ENCODE measurements around the gene FTO. TPM values are rescaled to one million over a fixed set of nuclear protein-coding genes. Genes with fewer than 3 reads are reported as not detected.

FTO gene
- total and polyA plus RNA-seq, 2 of the 13 experiments (the other 11 are each of a cell fraction or from before 2014, with no cell fraction given): 41.6 to 55.8 TPM

DNA sequence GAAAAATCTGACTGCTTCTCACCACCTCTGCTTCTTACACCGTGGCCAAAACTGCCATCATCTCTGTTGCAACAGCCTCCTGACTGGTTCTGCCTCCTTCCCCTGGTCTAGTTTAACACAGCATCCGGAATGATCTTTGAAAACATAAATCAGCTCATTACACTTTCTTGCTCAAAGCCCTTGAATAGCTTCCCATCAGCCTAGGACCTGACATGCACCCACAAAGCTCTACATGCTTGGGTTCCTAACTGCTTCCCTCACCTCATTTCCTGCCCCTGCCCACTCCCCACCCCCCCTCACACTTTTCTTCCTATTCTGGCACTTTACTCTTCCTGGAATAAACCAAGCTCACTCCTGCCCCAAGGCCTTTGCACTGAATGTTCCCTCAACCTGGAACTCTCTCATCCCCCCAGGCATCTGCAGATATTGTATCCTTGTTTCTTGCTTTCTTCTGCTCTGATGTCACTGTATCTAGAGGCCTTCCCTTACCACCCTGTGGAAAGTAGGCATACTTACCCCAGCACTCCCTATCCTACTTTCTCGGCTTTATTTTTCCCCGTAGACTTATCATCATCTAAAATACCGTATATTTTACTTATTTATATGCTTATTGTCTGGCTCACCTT is 112.4 kb downstream of the FTO start:
- intact Hi-C loops (cut with micrococcal nuclease; ENCODE audit: unreplicated experiment): no loop called here
- in situ Hi-C loops (cut with HindIII; ENCODE audit: extremely low pct_ligation_motif_present, low pct_unique_long_range_greater_than_20kb): no loop called here
- Histone ChIP-seq H3K27me3 (ENCODE audit: control insufficient read depth in 1 of 2, insufficient read depth in 2 of 2, low read length in 2 of 2) (no peaks in the 10 kb centered on the region), H3K4me3 (replicated peaks in 1 of 3; ENCODE audit: insufficient read depth in 1 of 3, low read depth in 2 of 3, low read length in 3 of 3) (no peak overlapping the region), H3K9me3 (ENCODE audit: low read length) (no peaks in the 10 kb centered on the region), H4K20me1 (ENCODE audit: insufficient read depth, low read length) (no peaks in the 10 kb centered on the region; the same call in 1 of the 2 replicates), H3K79me2 (ENCODE audit: insufficient read depth, low read length) (no peaks in the 10 kb centered on the region), H3K36me3 (replicated peaks in 1 of 2; ENCODE audit: control insufficient read depth in 1 of 2, insufficient read depth in 2 of 2, low read length in 2 of 2) (peaks cover 0 to 11% of the 10 kb centered on the region in 2 experiments; a peak in 3 of 5 replicates), H3K27ac (ENCODE audit: extremely low read length, insufficient read depth, low read length) (no peak overlapping the region), H3K4me2 (ENCODE audit: low read depth, low read length) (no peak overlapping the region), H2AFZ (ENCODE audit: low read length) (no peak overlapping the region), H3K4me1 (ENCODE audit: insufficient read depth, low read length) (peaks cover 9% of the 10 kb centered on the region; the same call in 1 of the 2 replicates), H3K9ac (ENCODE audit: insufficient read depth, low read depth, low read length) (no peak overlapping the region)
- CTCF ChIA-PET (ENCODE audit: low intra/inter-chr PET ratio, low total read pairs): no interaction called here
- no TSS peak for BruUV-seq (replicated peaks)
- DNase-seq (ENCODE audit: low spot score) (no peak), ATAC-seq (no peak), FAIRE-seq (no peak)
- POLR2A ChIA-PET: no interaction called here
- 95% methylated on average over 5 of the region's 5 CpGs for WGBS (ENCODE audit: low lambda C conversion rate)
- no peak for TF ChIP-seq ZBTB7A (CRISPR knock-in tag; IDR thresholded peaks at IDR 0.05)
- TF ChIP-seq, protein P1, sequence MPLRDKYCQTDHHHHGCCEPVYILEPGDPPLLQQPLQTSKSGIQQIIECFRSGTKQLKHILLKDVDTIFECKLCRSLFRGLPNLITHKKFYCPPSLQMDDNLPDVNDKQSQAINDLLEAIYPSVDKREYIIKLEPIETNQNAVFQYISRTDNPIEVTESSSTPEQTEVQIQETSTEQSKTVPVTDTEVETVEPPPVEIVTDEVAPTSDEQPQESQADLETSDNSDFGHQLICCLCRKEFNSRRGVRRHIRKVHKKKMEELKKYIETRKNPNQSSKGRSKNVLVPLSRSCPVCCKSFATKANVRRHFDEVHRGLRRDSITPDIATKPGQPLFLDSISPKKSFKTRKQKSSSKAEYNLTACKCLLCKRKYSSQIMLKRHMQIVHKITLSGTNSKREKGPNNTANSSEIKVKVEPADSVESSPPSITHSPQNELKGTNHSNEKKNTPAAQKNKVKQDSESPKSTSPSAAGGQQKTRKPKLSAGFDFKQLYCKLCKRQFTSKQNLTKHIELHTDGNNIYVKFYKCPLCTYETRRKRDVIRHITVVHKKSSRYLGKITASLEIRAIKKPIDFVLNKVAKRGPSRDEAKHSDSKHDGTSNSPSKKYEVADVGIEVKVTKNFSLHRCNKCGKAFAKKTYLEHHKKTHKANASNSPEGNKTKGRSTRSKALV (CRISPR knock-in tag; IDR thresholded peaks at IDR 0.05): no peak
- TF ChIP-seq ZNF292 (CRISPR knock-in tag; IDR thresholded peaks at IDR 0.05; ENCODE audit: borderline replicate concordance, low read depth): no peak
- no peak for TF ChIP-seq RFX1 (IDR thresholded peaks at IDR 0.05)
- TF ChIP-seq MZF1 (CRISPR knock-in tag; IDR thresholded peaks at IDR 0.05; ENCODE audit: borderline replicate concordance): no peak
- TF ChIP-seq ZNF333 (CRISPR knock-in tag; IDR thresholded peaks at IDR 0.05; ENCODE audit: borderline replicate concordance): no peak
- TF ChIP-seq, protein P2, sequence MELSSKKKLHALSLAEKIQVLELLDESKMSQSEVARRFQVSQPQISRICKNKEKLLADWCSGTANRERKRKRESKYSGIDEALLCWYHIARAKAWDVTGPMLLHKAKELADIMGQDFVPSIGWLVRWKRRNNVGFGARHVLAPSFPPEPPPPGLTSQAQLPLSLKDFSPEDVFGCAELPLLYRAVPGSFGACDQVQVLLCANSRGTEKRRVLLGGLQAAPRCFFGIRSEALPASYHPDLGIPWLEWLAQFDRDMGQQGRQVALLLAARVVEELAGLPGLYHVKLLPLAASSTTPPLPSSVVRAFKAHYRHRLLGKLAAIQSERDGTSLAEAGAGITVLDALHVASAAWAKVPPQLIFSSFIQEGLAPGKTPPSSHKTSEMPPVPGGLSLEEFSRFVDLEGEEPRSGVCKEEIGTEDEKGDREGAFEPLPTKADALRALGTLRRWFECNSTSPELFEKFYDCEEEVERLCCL (CRISPR knock-in tag; IDR thresholded peaks at IDR 0.05; ENCODE audit: borderline replicate concordance): no peak
- TF ChIP-seq, protein P3, sequence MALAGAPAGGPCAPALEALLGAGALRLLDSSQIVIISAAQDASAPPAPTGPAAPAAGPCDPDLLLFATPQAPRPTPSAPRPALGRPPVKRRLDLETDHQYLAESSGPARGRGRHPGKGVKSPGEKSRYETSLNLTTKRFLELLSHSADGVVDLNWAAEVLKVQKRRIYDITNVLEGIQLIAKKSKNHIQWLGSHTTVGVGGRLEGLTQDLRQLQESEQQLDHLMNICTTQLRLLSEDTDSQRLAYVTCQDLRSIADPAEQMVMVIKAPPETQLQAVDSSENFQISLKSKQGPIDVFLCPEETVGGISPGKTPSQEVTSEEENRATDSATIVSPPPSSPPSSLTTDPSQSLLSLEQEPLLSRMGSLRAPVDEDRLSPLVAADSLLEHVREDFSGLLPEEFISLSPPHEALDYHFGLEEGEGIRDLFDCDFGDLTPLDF (CRISPR knock-in tag; IDR thresholded peaks at IDR 0.05): no peak
- no peak for TF ChIP-seq ZNF224 (CRISPR knock-in tag; IDR thresholded peaks at IDR 0.05)
- no peak for TF ChIP-seq ZNF713 (CRISPR knock-in tag; IDR thresholded peaks at IDR 0.05)
- TF ChIP-seq, protein P4, sequence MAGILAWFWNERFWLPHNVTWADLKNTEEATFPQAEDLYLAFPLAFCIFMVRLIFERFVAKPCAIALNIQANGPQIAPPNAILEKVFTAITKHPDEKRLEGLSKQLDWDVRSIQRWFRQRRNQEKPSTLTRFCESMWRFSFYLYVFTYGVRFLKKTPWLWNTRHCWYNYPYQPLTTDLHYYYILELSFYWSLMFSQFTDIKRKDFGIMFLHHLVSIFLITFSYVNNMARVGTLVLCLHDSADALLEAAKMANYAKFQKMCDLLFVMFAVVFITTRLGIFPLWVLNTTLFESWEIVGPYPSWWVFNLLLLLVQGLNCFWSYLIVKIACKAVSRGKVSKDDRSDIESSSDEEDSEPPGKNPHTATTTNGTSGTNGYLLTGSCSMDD (CRISPR knock-in tag; IDR thresholded peaks at IDR 0.05): no peak
- TF ChIP-seq NRL (CRISPR knock-in tag; IDR thresholded peaks at IDR 0.05; ENCODE audit: borderline replicate concordance): no peak
- TF ChIP-seq LRRFIP1 (CRISPR knock-in tag; conservative IDR thresholded peaks at IDR 0.05): no peak
- TF ChIP-seq CENPBD1 (CRISPR knock-in tag; IDR thresholded peaks at IDR 0.05; ENCODE audit: borderline replicate concordance, low read depth): no peak
- no peak for TF ChIP-seq RCOR2 (CRISPR knock-in tag; IDR thresholded peaks at IDR 0.05)
- TF ChIP-seq SUZ12 (IDR thresholded peaks at IDR 0.05; ENCODE audit: low read depth, low read length): no peak
